ENCODE measurements around the gene FSIP1. TPM values are rescaled to one million over a fixed set of nuclear protein-coding genes. Genes with fewer than 3 reads are reported as not detected.

Gene FSIP1
- total and polyA plus RNA-seq, 12 donors = 0.15 to 4.4 (median 0.89) TPM

DNA sequence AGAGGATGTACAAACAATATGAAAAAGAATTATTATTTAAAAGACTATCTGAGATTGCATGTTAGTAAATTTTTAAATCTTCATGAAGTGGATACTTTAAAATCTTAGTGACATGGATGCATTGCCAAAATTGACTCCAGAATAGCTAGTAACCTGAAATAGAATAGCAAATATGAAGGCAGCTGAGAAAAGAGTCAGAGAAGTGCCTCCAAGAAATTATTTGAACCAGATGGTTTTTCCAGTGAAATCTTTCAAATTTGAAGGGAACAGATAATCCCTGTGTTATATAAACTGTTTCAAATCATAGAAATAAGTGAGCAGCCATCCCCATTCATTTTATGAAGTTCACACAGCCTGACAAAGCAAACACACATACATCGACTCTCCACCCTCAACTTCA, 29.6 kb downstream of the FSIP1 start:
- no peak for ATAC-seq
- Histone ChIP-seq H3K4me3 (no peak overlapping the region), H3K4me1 (peaks cover 0 to 13% (median 0%) of the 10 kb centered on the region in 9 donors), H3K27ac (no peak overlapping the region), H3K36me3 (no peaks in the 10 kb centered on the region), H3K27me3 (no peaks in the 10 kb centered on the region), H3K9me3 (no peaks in the 10 kb centered on the region)
- WGBS, 2 donors = 79 to 80% methylated on average over 1 of the region's 1 CpG
- no peak for DNase-seq
- no peak for TF ChIP-seq CTCF (IDR thresholded peaks at IDR 0.05)
- intact Hi-C loops (cut with DNase I) = loop anchor here in 9 of 10 donors (10.0 kb wide), 7 partner anchors 58 to 1048 kb away; partner anchors contain the start of gene THBS1 (in 1 of the 9)

DNA sequence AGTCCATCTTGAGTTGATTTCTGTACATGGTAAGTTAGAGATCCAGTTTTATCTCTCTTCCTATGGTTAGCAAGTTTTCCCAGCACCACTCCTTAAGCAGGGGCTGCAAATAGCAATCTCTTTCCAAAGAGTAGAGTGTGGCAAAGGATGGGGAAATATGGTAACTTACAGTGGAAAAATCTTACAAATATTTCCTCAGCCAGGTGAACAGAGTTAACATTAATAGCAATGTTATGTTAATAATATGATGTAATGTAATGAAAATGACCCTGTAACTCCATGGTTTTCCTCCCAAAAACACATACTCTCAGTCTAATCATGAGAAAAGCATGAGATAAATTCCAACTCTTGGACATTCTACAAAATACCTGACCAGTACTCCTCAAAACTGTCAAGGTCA, 30.4 kb downstream of the FSIP1 start:
- Histone ChIP-seq H3K36me3 (no peaks in the 10 kb centered on the region), H3K9me3 (no peaks in the 10 kb centered on the region), H3K4me3 (no peak overlapping the region), H3K27ac (no peak overlapping the region), H3K4me1 (peaks cover 0 to 16% (median 0%) of the 10 kb centered on the region in 9 donors), H3K27me3 (no peaks in the 10 kb centered on the region)
- no peak for TF ChIP-seq CTCF (IDR thresholded peaks at IDR 0.05)
- ATAC-seq = no peak
- no peak for DNase-seq
- intact Hi-C loops (cut with DNase I) = loop anchor here in 9 of 10 donors (10.0 kb wide), 7 partner anchors 57 to 1047 kb away; partner anchors contain the start of gene THBS1 (in 1 of the 9)

DNA sequence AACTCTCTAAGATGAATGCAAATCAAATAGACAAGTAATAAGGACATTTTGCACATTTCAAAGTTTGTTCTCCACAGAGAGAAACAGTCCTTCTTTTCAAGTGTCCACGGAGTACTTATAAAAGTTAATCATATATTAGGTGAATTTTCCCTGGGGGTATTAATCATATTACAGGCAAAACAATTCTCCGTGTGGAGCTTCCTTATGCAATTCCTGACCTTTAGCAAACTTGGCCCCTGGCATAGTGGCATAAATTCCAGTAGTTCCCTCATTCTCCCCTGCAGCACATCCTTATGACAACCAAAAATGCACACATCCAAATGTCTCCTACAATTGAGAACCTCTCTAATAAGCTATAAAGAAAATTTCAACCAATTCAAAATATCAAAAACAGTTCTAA, 34.4 kb downstream of the FSIP1 start:
- Histone ChIP-seq H3K27ac (no peak overlapping the region), H3K4me3 (no peak overlapping the region), H3K27me3 (no peaks in the 10 kb centered on the region), H3K36me3 (no peaks in the 10 kb centered on the region), H3K4me1 (peaks cover 0 to 16% (median 0%) of the 10 kb centered on the region in 9 donors), H3K9me3 (no peaks in the 10 kb centered on the region)
- no peak for DNase-seq
- intact Hi-C loops (cut with DNase I) = no loop called here
- no peak for ATAC-seq
- no peak for TF ChIP-seq CTCF (IDR thresholded peaks at IDR 0.05)
- WGBS, 2 donors = 47 to 56% methylated on average over 2 of the region's 2 CpGs

DNA sequence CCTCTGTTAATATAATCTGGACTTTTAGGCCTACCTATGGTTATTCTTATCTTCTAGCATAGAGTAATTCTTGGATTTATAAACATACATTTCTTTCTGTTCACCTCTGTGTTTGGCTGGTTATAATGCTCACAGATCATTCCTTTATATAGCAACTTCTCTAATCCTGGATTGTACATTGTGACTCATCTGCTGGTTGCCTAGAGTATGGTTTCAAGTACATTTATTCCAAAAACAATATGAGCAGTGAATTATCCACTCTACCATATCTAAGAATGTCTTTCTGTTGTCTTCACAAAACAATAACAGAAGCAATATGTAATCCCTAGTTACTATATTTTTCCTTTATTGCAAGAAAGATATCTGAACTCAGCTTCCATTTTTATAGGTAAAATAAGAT, 35.3 kb downstream of the FSIP1 start:
- H3K27me3 ChIP-seq = no peaks in the 10 kb centered on the region
- H3K4me1 ChIP-seq = peaks cover 0 to 15% (median 0%) of the 10 kb centered on the region in 9 donors
- no peak overlapping the region for H3K27ac ChIP-seq
- TF ChIP-seq CTCF (IDR thresholded peaks at IDR 0.05) = no peak
- H3K9me3 ChIP-seq = no peaks in the 10 kb centered on the region
- H3K36me3 ChIP-seq = no peaks in the 10 kb centered on the region
- intact Hi-C loops (cut with DNase I) = no loop called here
- DNase-seq (no peak), ATAC-seq (peak in 3 of 8 donors; percentile 37 to 79 (median 75))
- no peak overlapping the region for H3K4me3 ChIP-seq

Data from heart right ventricle (tissue), 16 donors.